Stimulated activated CD4-positive, alpha-beta T cell treated with anti-CD3 and anti-CD28 coated beads, Interleukin-4, amount 100 ng/mL, for 4 hours (primary cell): Measurements from ENCODE around the gene MKLN1.

ENCODE experiments used
- DNase-seq, 2 experiments: peaks; one replicate each; pipeline ENCODE4 v3.0.0-alpha.2; 2020

Gene MKLN1

GRCh38 chr7:131471250-131472004, 143.8 kb downstream of the MKLN1 start:
- no peak for DNase-seq

GRCh38 chr7:131476740-131477139, 149.1 kb downstream of the MKLN1 start:
- DNase-seq = no peak

- DNase-seq = no peak
Observed at GRCh38 chr7:131480384-131481315, 153.0 kb downstream of the MKLN1 start.

- DNase-seq = no peak
Observed at GRCh38 chr7:131482800-131483199, 155.1 kb downstream of the MKLN1 start.

GRCh38 chr7:131483586-131483985, 155.9 kb downstream of the MKLN1 start:
- DNase-seq = no peak

- no peak for DNase-seq
Observed at GRCh38 chr7:131486346-131486745, 158.7 kb downstream of the MKLN1 start.

- no peak for DNase-seq
Observed at GRCh38 chr7:131487217-131487616, 159.5 kb downstream of the MKLN1 start.

- DNase-seq = no peak
Observed at GRCh38 chr7:131488361-131488760, 160.7 kb downstream of the MKLN1 start.

- DNase-seq = no peak
Observed at GRCh38 chr7:131489196-131489595, 161.5 kb downstream of the MKLN1 start.

- DNase-seq = no peak
Observed at GRCh38 chr7:131489881-131490280, 162.2 kb downstream of the MKLN1 start.

- no peak for DNase-seq
Observed at GRCh38 chr7:131493081-131493480, 165.4 kb downstream of the MKLN1 start.

- DNase-seq = no peak
Observed at GRCh38 chr7:131493581-131493980, 165.9 kb downstream of the MKLN1 start.

GRCh38 chr7:131494182-131494581, 166.5 kb downstream of the MKLN1 start:
- DNase-seq = no peak

GRCh38 chr7:131495669-131496498, 168.2 kb downstream of the MKLN1 start:
- DNase-seq = no peak

- DNase-seq = no peak
Observed at GRCh38 chr7:131497454-131497853, 169.8 kb downstream of the MKLN1 start.

GRCh38 chr7:131498237-131498885, 170.7 kb downstream of the MKLN1 start:
- DNase-seq = no peak

GRCh38 chr7:131499801-131500200, 172.1 kb downstream of the MKLN1 start:
- no peak for DNase-seq

GRCh38 chr7:131500357-131500756, 172.7 kb downstream of the MKLN1 start:
- DNase-seq = no peak

- DNase-seq = peak; percentile 19 to 54
Observed at GRCh38 chr7:131501422-131501821, 173.7 kb downstream of the MKLN1 start.

- DNase-seq = no peak
Observed at GRCh38 chr7:131501930-131502685, 174.4 kb downstream of the MKLN1 start.

GRCh38 chr7:131502810-131503508, 175.3 kb downstream of the MKLN1 start:
- DNase-seq = no peak
